ENCODE data around the gene SNORC. TPM values are rescaled to one million over a fixed set of nuclear protein-coding genes. Genes with fewer than 3 reads are reported as not detected.

SNORC gene
- total and polyA plus RNA-seq, 10 donors, result 0.68 to 5.1 (median 1.3) TPM

DNA sequence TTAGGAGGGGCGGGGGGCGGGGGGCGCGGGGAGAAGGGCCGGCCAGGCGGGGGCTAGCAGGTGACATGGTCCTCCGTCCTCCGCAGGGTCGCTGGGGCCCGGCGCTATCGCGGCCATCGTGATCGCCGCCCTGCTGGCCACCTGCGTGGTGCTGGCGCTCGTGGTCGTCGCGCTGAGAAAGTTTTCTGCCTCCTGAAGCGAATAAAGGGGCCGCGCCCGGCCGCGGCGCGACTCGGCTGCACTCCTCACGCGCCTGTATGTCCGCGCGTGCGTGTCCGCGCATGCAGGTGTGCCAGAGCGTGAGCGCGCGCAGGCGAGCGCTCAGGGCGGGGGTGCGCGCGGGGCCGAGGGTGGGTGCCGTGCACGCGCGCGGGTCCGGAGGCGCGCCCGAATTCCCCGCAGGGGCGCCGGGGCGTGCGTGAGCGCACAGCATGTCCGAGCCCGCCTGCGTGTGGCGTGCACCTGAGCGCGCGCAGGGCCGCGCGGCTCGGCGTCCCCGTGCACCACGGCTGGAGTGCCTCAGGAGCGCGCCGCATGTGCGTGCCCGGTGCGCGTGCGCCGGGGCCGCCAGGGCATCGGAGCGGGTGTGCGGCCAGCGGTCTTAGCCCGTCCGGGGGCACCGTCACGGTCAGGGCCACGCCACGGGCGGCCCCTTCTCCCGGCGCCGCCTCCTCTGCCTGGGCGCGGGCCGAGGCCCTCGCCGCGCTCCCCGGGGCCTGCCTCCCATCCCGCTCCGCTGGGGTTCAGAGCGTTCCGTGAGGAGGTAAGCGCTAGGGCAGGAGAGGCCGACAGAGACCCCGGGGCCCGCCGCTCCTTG lies 6.3 kb downstream of the SNORC start:
- intact Hi-C loops (cut with DNase I; ENCODE audit: low total_unique reads), result no loop called here
- Histone ChIP-seq H3K9me3 (no peaks in the 10 kb centered on the region), H3K36me3 (no peaks in the 10 kb centered on the region), H3K4me1 (peaks cover 0 to 34% (median 22%) of the 10 kb centered on the region in 6 donors), H3K27me3 (replicated peaks in 1 of 7) (peaks cover 0 to 36% (median 21%) of the 10 kb centered on the region in 7 donors), H3K27ac (no peak overlapping the region), H3K4me3 (peak overlapping the region; percentile 40 to 80 (median 56))
- TF ChIP-seq POLR2AphosphoS5 (IDR thresholded peaks at IDR 0.05), result peak in 1 of 3 donors; percentile 5
- TF ChIP-seq POLR2A (IDR thresholded peaks at IDR 0.05), result no peak
- TF ChIP-seq, protein P1, sequence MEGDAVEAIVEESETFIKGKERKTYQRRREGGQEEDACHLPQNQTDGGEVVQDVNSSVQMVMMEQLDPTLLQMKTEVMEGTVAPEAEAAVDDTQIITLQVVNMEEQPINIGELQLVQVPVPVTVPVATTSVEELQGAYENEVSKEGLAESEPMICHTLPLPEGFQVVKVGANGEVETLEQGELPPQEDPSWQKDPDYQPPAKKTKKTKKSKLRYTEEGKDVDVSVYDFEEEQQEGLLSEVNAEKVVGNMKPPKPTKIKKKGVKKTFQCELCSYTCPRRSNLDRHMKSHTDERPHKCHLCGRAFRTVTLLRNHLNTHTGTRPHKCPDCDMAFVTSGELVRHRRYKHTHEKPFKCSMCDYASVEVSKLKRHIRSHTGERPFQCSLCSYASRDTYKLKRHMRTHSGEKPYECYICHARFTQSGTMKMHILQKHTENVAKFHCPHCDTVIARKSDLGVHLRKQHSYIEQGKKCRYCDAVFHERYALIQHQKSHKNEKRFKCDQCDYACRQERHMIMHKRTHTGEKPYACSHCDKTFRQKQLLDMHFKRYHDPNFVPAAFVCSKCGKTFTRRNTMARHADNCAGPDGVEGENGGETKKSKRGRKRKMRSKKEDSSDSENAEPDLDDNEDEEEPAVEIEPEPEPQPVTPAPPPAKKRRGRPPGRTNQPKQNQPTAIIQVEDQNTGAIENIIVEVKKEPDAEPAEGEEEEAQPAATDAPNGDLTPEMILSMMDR (IDR thresholded peaks at IDR 0.05 in 8 of 11, conservative IDR thresholded peaks at IDR 0.05 in 3 of 11), result peak in 1 of 11 experiments; percentile 7
- DNase-seq, result no peak
- 0 to 2% (median 1%) methylated on average over 14 to 119 of the region's 119 CpGs for WGBS, 5 donors

DNA sequence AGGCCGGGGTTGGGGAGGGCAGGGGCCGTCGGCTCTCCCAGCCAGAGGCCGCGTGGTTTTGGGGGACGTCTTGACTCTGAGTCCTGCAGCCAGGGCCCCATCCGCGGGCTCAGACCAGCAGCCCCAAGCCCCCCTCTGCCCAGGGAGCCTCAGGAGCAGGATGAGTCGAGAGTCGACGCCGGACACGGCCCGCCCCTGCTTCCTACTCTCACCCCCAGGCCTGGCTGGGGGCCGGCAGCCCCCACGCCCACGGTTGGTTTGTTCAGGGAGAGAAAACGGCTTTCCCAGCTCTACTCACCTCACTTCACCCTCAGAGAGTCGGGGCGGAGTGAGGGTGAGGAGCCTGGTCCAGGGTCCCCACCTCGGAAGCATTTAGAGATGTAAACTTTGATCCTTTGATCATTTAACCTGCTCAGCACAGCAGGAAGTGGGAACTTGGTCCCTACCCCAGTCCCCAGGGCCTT lies 6.9 kb downstream of the SNORC start:
- H3K36me3 ChIP-seq, result no peaks in the 10 kb centered on the region
- 27 to 72% (median 37%) methylated on average over 3 to 21 of the region's 21 CpGs for WGBS, 5 donors
- TF ChIP-seq POLR2AphosphoS5 (IDR thresholded peaks at IDR 0.05) (no peak), POLR2A (IDR thresholded peaks at IDR 0.05) (no peak)
- TF ChIP-seq, protein P1 (IDR thresholded peaks at IDR 0.05 in 8 of 11, conservative IDR thresholded peaks at IDR 0.05 in 3 of 11), result no peak
- intact Hi-C loops (cut with DNase I; ENCODE audit: low total_unique reads), result no loop called here
- peaks cover 0 to 36% (median 21%) of the 10 kb centered on the region in 7 donors for H3K27me3 ChIP-seq (replicated peaks in 1 of 7)
- no peaks in the 10 kb centered on the region for H3K9me3 ChIP-seq
- H3K4me1 ChIP-seq, result peaks cover 0 to 34% (median 22%) of the 10 kb centered on the region in 6 donors
- peak; percentile 73 for DNase-seq
- H3K27ac ChIP-seq, result no peak overlapping the region
- peak overlapping the region in 7 of 8 donors; percentile 47 to 80 (median 56) for H3K4me3 ChIP-seq

DNA sequence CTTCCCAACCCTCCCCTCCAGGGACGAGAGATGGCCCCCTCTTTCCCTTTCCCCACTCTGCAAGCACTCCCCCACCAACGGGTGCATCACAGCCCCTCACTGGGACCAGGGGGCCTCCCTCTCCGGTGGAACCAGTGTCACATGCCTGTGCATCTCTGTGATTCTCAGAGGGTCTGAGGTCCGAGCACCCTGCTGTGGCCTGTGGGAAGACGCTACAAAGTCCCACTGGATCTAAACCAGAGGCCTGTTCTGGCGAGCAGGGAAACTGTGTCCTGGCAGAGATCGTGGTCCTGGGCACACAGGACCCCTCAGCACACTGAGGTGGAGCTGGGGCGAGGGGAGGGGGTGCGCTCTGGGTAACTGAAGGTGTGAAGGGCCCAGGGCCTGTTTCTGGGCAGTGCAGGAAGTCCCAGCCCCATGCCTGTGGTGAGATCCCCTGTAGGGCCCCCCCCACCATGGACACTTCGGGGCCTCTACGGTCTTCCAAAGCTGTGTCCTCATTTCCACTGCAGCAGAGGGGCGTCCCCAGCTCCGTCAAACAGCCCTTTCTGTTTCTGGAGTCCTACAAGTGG lies 8.0 kb downstream of the SNORC start:
- H3K27me3 ChIP-seq (replicated peaks in 1 of 7), result peaks cover 0 to 36% (median 21%) of the 10 kb centered on the region in 7 donors
- H3K4me3 ChIP-seq, result no peak overlapping the region
- no peaks in the 10 kb centered on the region for H3K36me3 ChIP-seq
- 93 to 96% (median 95%) methylated on average over 12 to 13 of the region's 13 CpGs for WGBS, 5 donors
- peaks cover 0 to 34% (median 22%) of the 10 kb centered on the region in 6 donors for H3K4me1 ChIP-seq
- no peaks in the 10 kb centered on the region for H3K9me3 ChIP-seq
- intact Hi-C loops (cut with DNase I; ENCODE audit: low total_unique reads), result no loop called here
- no peak for TF ChIP-seq POLR2A (IDR thresholded peaks at IDR 0.05)
- no peak for TF ChIP-seq POLR2AphosphoS5 (IDR thresholded peaks at IDR 0.05)
- H3K27ac ChIP-seq, result no peak overlapping the region
- DNase-seq, result peak; percentile 47

DNA sequence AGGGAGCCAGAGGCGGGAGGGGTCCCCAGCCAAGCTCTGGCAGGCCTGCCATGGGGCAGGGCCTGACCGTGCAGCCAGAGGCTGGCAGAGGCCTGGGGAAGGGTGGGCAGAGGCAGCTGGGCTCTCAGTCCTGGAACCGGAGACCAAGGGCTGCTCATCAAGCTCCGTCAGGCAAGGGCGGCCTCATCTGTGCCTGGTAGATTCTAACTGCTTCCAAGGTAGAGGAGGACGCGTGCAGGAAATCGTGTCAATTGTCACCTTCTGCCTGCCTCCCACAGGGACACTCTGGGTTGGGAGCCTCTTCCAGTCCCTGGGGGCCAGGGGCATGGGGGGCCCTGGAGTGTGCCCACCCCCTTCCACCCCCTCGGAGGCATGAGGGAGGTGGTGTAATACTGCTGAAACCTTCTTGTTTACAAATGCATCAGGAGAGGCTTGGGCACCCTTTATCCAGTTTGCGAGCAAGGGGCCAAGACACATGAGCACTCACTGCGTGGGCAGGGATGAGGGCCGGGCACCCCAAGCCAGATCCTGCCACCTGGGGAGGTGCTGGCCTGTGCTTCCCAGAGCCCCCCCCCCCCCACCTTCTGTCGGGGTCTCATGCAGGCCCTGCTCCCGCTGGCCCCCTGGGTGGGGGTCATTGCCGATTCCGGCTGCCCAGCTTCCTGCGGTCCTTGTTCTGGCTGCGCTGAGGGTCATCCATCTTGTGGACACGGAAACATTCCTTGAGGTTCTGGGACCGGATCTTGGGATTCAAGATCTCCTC lies 9.0 kb downstream of the SNORC start:
- intact Hi-C loops (cut with DNase I; ENCODE audit: low total_unique reads), result no loop called here
- WGBS, 5 donors, result 84 to 95% (median 87%) methylated on average over 6 to 20 of the region's 20 CpGs

More for the DNA sequence above, 9.0 kb downstream of the SNORC start:
- DNase-seq, result peak; percentile 59
- H3K9me3 ChIP-seq, result no peaks in the 10 kb centered on the region
- no peak overlapping the region for H3K4me3 ChIP-seq
- H3K4me1 ChIP-seq, result peaks cover 0 to 29% (median 20%) of the 10 kb centered on the region in 6 donors
- TF ChIP-seq POLR2A (IDR thresholded peaks at IDR 0.05) (no peak), POLR2AphosphoS5 (IDR thresholded peaks at IDR 0.05) (no peak)
- TF ChIP-seq, protein P1 (IDR thresholded peaks at IDR 0.05 in 8 of 11, conservative IDR thresholded peaks at IDR 0.05 in 3 of 11), result no peak
- peaks cover 0 to 39% (median 21%) of the 10 kb centered on the region in 7 donors for H3K27me3 ChIP-seq (replicated peaks in 1 of 7)
- no peaks in the 10 kb centered on the region for H3K36me3 ChIP-seq
- H3K27ac ChIP-seq, result no peak overlapping the region
